SKM-1 (cell line): ENCODE results near the gene NOVA2.
A peak's percentile ranks its signal among the peaks of the same experiment; 100 is the strongest.

Experiments used
- DNase-seq: peaks from one replicate; lab custom pipeline; 2025; ENCODE audit not compliant: unreplicated experiment; lab: John Stamatoyannopoulos, UW

NOVA2 gene

GRCh38 chr19:46000491-46001246 is 27.0 kb upstream of the NOVA2 start:
- DNase-seq: no peak

- DNase-seq: no peak
Measured at GRCh38 chr19:45999653-46000121, 26.0 kb upstream of the NOVA2 start.

- no peak for DNase-seq
Measured at GRCh38 chr19:45998834-45999233, 25.2 kb upstream of the NOVA2 start.

GRCh38 chr19:45996933-45997332 is 23.3 kb upstream of the NOVA2 start:
- no peak for DNase-seq

DNA sequence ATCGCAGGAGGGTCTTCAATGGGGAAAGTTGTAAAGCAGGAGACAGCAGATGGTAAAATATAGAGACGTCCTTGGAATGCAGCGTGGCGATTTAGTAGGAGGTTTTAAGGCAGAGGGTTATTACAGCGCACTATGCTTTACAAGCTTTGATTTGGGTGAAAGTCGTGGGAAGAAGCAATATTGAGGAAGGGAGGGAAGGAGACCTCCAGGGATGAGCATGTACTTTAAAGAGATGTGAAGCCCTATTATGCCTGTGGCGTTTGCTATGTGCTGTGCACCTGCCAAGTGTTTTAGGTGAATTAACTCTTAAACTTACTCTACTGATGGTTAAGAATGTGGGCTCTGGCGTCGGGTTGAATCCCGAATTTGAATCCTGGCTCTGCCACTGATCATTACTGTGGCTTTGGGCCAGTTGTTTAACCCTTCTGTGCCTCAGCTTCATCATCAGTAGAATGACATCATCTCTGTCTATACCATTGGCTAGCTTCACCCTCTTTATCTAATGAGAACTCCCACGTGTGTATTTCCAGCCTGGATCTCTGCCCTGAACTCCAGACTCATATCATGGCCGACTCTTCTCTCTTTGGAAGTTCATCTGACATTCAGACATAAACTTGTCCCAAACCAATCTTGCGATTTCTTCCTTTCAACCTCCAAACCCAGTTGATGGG is 22.2 kb upstream of the NOVA2 start:
- no peak for DNase-seq

DNA sequence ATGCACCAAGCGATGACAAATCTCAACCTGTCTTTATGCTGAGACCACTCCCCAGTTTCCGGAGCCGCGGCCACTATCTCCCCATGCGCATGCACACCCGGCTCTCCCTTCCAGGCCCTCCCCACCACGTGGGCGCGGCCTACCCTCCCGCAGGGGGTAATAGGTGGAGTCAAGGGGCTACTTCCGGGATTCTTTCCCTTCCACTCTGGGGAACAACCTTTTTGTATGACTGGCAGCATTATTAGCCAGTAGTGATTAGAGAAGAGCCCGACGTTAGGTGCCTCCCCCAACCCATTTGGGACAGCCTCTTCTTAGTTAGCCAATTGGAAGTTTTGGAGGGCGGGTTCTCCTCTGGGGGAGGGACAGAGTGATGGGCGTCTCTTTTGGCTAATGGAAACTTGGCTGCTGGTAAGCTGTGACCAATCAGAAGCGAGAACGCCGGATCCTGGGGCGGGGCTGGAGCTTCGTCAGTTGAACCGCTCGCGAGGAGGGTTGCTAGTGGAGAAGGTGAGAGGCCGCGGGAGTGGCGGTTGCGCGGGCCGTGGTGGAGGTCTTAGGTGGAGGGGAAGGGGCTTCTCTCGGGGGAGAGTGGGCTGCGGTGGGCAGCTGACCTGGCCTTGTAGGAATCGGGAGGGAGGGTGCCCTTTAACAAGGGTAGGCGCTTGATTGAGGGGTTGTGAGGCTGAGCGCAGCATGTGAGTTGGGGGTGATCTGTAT is 21.5 kb upstream of the NOVA2 start, which contains the start of gene CCDC61:
Gene CCDC61, plus strand, starts transcription at position 470 of the 717 bp plus-strand sequence. CDS start 7,552 bp downstream, outside the sequence.
- peak; percentile 85 for DNase-seq

GRCh38 chr19:45994456-45994997 is 20.9 kb upstream of the NOVA2 start:
- DNase-seq: no peak

DNA sequence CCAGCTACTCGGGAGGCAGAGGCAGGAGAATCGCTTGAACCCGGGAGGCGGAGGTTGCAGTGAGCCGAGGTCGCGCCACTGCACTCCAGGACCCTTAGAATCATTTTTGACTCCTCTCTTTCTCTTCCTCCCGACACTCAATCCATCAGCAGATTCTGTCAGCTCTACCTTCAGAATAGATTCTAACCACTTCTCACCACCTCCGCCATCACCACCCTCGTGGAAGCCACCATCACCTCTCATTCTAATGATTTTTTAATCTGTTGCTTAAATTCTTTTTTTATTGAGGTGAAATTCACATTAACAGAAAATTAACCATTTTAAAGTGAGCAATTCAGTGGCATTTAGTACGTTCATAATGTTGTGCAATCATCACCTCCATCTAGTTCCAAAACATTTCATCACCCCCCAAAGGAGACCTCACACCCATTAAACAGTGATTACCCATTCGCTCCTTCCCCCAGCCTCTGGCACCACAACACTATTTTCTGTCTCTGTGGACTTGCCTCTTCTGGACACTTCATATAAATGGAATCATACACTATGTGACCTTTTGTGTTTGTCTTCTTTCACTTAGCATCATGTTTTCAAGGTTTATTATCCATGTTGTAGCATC is 16.6 kb upstream of the NOVA2 start:
- DNase-seq: no peak

- DNase-seq: no peak
Measured at GRCh38 chr19:45985321-45985720, 11.7 kb upstream of the NOVA2 start.

GRCh38 chr19:45981350-45981749 is 7.7 kb upstream of the NOVA2 start:
- DNase-seq: no peak

DNA sequence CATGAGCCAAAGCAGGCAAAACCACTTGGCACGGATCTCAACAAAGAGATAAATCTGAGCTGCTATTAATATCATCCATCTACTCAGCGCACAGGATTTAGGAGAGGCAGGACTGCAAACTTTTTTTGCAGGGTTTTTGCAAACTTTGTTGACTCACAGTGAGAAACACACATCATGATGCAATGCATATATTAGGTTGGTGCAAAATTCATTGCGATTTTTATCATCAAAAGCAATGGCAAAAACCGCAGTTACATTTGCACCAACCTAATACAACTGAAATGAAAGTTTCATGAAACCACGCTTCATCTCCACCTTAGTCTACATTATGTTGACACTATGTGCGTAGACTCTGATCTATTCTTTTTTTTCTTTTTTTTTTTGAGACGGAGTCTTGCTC is 4.5 kb upstream of the NOVA2 start:
- DNase-seq: no peak

DNA sequence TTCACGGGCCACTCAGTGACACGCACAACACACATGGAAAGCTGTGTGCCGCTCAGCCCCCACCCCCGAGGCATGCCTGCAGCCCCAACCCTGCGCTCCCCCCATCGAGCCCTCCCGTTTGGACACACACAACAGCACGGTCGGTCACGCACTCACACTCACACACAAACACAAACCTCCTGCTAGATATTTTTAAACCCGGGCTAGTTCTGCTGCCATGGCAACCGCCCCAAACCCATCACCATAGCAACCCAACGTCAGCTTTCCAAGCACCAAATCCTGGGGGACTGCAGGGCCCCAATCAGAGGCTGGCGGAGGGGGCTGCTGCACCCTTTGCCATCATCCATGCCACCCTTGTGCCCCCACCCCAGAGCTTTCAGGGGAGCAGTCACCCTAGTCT is 2.5 kb upstream of the NOVA2 start:
- no peak for DNase-seq

GRCh38 chr19:45975306-45976070 is 1.8 kb upstream of the NOVA2 start:
- DNase-seq: no peak

DNA sequence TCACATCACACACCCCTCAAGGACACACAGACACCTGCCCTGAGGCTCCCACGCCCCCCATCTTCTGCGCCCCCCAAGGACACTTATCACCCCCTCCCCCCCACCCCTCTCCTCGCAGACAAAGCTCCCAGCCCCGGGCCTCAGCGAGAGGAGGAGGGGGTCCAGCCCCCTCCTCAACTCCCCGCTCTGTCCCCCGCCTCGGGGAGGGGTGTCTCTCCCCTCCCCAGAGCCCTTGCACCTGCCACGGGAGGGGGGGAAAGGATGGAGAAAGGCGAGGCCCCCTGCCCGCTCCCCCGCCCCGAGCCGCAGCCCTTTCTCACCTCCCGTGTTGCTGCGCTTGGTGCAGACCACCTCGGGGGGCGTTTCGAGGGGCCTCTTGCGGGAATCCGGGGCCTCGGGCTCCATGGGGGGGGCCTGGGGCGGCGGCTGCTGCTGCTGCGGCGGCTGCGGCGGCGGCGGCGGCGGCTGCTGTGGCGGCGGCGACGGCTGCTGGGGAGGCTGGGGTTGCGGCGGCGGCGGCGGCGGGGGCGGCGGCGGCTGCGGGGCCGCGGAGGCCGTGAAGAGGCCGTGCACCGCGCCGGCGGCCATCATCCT is 621 bp downstream of the NOVA2 start:
- DNase-seq: no peak

DNA sequence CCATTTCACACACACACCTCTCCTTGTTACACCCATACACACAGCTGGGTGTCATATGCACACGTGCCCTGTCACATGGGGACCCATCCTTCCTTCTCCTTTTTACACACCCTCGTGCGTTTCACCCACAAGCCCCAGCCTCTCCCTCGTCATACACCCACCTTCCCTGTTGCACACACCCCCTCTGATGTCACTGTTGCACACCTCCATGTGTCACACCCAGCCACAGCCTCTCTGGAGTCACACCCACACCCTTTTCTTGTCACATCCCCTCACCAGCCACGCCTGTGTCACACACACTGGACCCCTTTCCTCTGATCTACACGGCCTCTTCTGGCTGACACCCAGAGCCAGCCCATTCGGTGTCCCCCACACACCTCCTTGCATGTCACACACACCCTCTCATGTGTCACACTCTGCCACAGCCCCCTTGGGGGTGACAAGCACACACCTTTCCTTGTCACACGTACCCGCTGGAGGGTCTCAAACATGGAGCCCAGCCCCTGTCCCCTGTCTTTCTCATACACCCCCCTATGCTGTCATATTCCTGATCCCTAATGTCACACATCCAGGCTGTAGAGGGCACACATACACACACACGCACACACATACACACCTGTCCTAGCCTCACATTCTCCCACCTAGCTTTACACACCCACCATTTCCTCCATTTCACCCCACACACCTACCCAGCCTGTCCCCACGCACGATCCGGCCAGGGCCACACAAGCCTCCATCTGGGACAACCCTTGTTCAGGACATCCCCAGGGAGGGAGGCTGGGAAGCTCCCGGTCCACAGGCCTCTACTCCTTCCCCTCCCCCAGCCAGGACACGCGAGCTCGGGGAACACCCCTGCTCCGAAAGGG is 1.4 kb downstream of the NOVA2 start:
- DNase-seq: no peak

DNA sequence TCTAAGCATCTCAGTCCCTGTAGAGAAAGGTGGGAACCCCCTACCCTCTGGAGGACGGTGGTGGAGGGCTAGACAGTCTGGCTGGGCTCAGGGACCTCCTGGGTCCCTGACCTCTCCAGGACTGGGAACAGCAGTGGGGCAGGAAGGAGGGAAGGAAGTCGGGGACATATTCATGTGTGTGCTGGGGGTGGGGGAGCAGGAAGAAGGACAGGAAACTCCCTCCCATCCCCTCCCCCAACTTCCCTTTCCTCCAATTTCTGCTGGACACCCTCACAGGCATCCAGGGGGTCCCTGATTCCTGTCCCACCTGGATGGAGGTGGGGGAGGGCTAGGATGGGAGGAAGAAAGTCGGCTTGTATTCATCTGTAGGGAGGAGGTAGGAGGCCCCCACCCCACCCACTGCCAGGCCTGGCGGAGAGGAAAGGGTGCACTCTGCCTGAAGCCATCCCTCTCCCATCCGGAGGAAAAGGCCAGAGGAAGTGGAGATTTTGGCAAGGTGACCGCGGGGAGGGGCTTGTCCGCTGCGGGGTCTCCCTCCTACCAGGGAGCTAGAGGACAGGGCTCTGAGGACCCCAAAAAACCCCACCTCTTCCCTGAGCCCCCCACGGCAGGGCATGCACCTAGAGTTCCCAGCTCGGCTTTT is 2.3 kb downstream of the NOVA2 start:
- no peak for DNase-seq

- DNase-seq: no peak
Measured at GRCh38 chr19:45969676-45970075, 4.0 kb downstream of the NOVA2 start.

GRCh38 chr19:45968626-45969025 is 5.0 kb downstream of the NOVA2 start:
- no peak for DNase-seq

GRCh38 chr19:45967246-45967645 is 6.4 kb downstream of the NOVA2 start:
- no peak for DNase-seq
